ENCODE measurements around the gene CPEB3.

GRCh38 chr10:92156874-92157773 lies 133.8 kb downstream of the CPEB3 start:
- TF ChIP-seq EZH2 (IDR thresholded peaks at IDR 0.05) (no peak), POLR2AphosphoS5 (IDR thresholded peaks at IDR 0.05; ENCODE audit: borderline replicate concordance, low read depth, low read length) (no peak)
